GM12801 (cell line): ENCODE results near the gene CDH20.

ENCODE experiments used
- TF ChIP-seq, protein P1 (sequence below): IDR thresholded peaks from one replicate; pipeline ENCODE4 v1.5.1; 2011; ENCODE audit warnings: control low read depth; ENCODE audit not compliant: insufficient read length; ENCODE audit errors: extremely low read depth

Gene CDH20

DNA sequence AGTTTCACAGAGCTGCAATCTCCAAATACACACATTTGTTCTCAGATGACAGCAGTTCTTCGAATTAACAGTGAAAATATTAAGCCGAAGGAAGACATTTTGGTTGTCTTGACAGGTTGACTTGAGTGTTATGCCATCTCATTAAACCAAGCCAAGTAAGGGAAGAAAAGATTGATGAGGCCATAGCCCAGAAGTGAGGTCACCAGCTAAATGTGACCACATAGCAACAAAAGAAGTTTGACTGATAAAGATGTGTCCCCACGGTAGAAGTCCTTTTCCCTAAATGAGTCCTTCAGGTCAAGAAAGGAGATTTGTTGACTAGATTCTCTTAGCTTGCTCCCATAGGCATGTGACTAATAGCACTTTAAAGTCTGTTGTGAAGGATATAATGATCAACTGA lies 156.1 kb downstream of the CDH20 start:
- TF ChIP-seq, protein P1, sequence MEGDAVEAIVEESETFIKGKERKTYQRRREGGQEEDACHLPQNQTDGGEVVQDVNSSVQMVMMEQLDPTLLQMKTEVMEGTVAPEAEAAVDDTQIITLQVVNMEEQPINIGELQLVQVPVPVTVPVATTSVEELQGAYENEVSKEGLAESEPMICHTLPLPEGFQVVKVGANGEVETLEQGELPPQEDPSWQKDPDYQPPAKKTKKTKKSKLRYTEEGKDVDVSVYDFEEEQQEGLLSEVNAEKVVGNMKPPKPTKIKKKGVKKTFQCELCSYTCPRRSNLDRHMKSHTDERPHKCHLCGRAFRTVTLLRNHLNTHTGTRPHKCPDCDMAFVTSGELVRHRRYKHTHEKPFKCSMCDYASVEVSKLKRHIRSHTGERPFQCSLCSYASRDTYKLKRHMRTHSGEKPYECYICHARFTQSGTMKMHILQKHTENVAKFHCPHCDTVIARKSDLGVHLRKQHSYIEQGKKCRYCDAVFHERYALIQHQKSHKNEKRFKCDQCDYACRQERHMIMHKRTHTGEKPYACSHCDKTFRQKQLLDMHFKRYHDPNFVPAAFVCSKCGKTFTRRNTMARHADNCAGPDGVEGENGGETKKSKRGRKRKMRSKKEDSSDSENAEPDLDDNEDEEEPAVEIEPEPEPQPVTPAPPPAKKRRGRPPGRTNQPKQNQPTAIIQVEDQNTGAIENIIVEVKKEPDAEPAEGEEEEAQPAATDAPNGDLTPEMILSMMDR, result no peak

DNA sequence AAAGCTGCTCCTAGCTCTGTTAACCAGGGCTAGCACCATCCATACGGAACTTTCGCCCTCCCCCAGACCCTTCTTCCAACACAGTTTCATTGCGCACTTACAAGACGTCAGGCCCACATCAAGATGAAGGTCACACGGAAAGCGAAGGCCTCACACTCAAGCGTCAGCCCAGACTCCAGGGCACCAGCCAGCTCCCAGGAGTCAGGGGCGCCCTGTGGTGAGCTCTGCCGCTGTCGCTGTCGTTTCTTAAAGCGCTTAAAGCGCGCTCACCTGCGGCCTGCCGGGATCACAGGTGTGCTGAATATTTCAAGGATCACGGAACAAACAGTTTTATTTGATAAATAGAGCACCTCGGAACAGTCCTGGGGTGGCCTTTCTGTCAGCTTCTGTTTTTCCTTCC lies 163.1 kb downstream of the CDH20 start:
- TF ChIP-seq, protein P1, result no peak

DNA sequence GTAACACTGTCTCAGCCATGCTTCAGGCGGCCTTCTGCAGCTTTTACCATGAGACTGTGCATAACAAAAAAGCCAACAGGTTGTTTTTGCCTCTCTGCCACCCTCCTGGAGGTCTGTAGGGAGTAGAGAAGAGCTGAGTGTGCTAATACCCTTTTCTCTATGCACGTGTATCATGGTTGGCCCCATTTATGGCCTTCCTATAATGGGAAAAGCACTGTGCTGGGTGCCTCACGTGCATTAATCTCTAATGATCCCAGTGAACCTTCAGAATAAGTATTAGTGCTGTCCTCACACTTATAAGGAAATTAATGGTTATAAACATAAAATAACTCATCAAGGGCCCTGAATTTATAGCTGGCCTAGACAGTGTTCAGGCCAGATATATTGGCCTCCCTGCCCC lies 164.2 kb downstream of the CDH20 start:
- TF ChIP-seq, protein P1, result no peak

DNA sequence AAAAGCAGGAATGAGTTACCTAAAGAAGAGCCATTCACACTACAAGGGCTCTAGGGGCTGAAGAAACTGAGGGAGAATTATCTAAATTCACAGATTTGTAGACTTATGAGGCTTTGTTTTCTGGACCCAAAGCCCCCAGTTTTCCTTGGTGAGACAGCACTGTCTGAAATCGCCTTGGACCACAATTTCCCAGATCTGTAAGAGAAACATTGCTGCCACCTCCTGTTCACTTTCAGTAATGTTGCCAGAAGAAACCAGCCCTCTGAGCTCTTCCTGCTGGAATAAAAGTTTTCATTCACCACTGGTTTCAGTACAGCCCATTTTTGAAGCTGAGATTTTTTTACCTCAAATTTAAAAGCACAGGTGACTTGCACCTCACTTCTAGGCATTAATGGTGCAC lies 169.2 kb downstream of the CDH20 start:
- TF ChIP-seq, protein P1, result no peak

DNA sequence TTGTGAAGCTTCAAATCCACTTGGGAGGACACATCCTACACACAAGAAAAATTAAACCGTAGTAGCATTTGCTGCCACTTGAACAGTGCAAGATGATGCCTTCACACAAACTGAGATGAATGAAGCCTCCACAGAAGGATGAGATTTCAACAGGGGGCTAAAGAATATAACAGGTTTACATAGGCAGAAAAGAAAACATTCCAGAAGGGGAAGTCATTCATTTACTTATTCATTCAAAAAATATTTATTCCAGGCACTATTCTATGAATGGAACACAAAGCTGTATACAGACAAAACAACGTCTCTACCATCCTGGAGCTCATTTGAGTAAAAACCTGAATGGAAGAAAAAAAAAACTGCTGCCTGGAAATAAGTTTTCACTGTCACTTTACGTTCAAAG lies 170.5 kb downstream of the CDH20 start:
- TF ChIP-seq, protein P1, result no peak

DNA sequence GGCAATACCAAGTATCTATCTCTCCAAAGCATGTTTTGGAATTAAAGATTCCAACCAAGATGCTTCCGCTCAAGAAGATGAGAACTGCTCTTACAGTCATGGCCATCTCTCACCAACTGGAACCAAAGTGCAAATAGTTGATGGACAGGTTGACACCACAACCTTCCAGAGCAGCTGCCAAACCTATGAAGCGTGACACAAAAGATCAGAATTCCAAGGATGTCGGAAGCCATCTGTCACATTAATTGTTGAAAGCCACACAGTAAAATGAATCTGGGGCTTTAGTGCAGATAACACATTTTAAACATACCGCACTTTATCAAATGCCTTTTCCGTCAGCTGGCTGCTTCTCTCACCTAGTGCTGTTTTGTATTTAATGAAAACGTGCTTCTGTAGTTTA lies 195.7 kb downstream of the CDH20 start:
- TF ChIP-seq, protein P1, result no peak

DNA sequence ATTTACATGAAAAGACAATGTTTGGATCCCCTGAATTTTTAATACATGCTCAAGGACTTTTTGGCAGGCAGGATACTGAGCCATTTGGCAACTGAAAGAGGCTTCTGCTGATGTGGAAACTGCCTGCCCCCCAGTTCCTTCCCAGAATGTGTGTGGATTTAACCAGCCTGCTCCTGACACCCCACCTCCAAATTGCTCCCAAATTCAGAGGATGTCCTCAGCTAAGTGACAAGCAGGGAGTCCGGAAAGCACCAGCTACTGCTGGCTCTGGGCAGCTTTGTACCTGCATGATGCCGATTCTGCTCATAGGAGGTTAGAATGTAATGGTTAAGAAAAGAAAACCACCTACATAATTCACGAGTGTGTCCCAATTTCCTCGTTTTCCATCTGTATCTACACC lies 197.5 kb downstream of the CDH20 start:
- TF ChIP-seq, protein P1, result no peak

DNA sequence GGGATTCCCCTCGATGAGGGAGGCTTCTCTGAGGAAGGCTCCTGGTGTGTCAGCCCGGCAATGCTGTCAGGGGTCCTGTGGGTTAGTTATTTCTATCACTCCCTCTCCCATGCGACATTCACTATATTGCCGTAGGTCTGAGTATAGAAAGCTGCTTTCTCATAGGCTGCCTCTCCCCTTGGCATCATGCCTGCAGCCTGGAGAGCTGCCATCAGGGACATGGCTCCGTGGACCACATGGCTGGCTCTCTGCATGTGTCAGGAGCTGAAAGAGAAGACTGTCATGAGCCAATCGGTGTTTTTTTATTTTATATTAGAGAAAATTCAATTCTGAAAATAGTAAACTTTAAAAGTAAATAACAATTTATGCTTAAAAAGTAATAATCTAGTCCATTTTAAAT lies 198.0 kb downstream of the CDH20 start:
- TF ChIP-seq, protein P1, result no peak
